Measurements from ENCODE around the gene FBXO21. TPM values are rescaled to one million over a fixed set of nuclear protein-coding genes. Genes with fewer than 3 reads are reported as not detected.

The FBXO21 gene
- total and polyA plus RNA-seq, 4 donors = 9.7 to 111 (median 29.4) TPM

- no peaks in the 10 kb centered on the region for H3K9me3 ChIP-seq (ENCODE audit: control insufficient read depth in 4 of 4, insufficient read depth in 3 of 4, low read length in 3 of 4)
- TF ChIP-seq CTCF (IDR thresholded peaks at IDR 0.05; ENCODE audit: control extremely low read depth, extremely low read depth) = no peak
- DNase-seq = no peak
- H3K9ac ChIP-seq (ENCODE audit: insufficient read depth in 1 of 2, low read length in 2 of 2) = no peak overlapping the region
- H3K4me3 ChIP-seq = no peak overlapping the region
- 87 to 93% methylated on average over 10 of the region's 10 CpGs for WGBS, 2 donors
- no peaks in the 10 kb centered on the region for H3K36me3 ChIP-seq (ENCODE audit: control insufficient read depth in 4 of 4, insufficient read depth in 4 of 4, low read length in 4 of 4)
- no peak for ATAC-seq (ENCODE audit: insufficient read depth, low FRiP score)
- H3K27ac ChIP-seq (ENCODE audit: low read depth in 1 of 2, low read length in 1 of 2) = no peak overlapping the region
- H3K4me1 ChIP-seq (ENCODE audit: control insufficient read depth in 5 of 5, insufficient read depth in 5 of 5, low read length in 5 of 5) = peaks cover 0 to 25% (median 6%) of the 10 kb centered on the region in 5 donors
- no peaks in the 10 kb centered on the region for H3K27me3 ChIP-seq (ENCODE audit: control insufficient read depth in 3 of 3, insufficient read depth in 3 of 3, low read length in 2 of 3)
Measured at GRCh38 chr12:117114784-117115183, 75.5 kb downstream of the FBXO21 start.

GRCh38 chr12:117113231-117113630, 77.0 kb downstream of the FBXO21 start:
- Histone ChIP-seq H3K9me3 (ENCODE audit: control insufficient read depth in 4 of 4, insufficient read depth in 3 of 4, low read length in 3 of 4) (no peaks in the 10 kb centered on the region), H3K36me3 (ENCODE audit: control insufficient read depth in 4 of 4, insufficient read depth in 4 of 4, low read length in 4 of 4) (no peaks in the 10 kb centered on the region), H3K27me3 (ENCODE audit: control insufficient read depth in 3 of 3, insufficient read depth in 3 of 3, low read length in 2 of 3) (no peaks in the 10 kb centered on the region), H3K27ac (ENCODE audit: low read depth in 1 of 2, low read length in 1 of 2) (no peak overlapping the region), H3K4me1 (ENCODE audit: control insufficient read depth in 5 of 5, insufficient read depth in 5 of 5, low read length in 5 of 5) (peaks cover 0 to 15% (median 0%) of the 10 kb centered on the region in 5 donors), H3K4me3 (no peak overlapping the region), H3K9ac (ENCODE audit: insufficient read depth in 1 of 2, low read length in 2 of 2) (no peak overlapping the region)
- no peak for ATAC-seq (ENCODE audit: insufficient read depth, low FRiP score)
- no peak for DNase-seq
- 93 to 97% methylated on average over 9 of the region's 9 CpGs for WGBS, 2 donors
- TF ChIP-seq CTCF (IDR thresholded peaks at IDR 0.05; ENCODE audit: control extremely low read depth, extremely low read depth) = no peak

- peak in 2 of 3 donors; percentile 23 to 49 for DNase-seq
- H3K4me1 ChIP-seq (ENCODE audit: control insufficient read depth in 5 of 5, insufficient read depth in 5 of 5, low read length in 5 of 5) = peaks cover 0 to 15% (median 0%) of the 10 kb centered on the region in 5 donors
- no peaks in the 10 kb centered on the region for H3K27me3 ChIP-seq (ENCODE audit: control insufficient read depth in 3 of 3, insufficient read depth in 3 of 3, low read length in 2 of 3)
- H3K9ac ChIP-seq (ENCODE audit: insufficient read depth in 1 of 2, low read length in 2 of 2) = peak overlapping the region in 1 of 2 donors; percentile 5
- H3K4me3 ChIP-seq = no peak overlapping the region
- 29 to 54% methylated on average over 15 of the region's 15 CpGs for WGBS, 2 donors
- H3K27ac ChIP-seq (ENCODE audit: low read depth in 1 of 2, low read length in 1 of 2) = no peak overlapping the region
- H3K36me3 ChIP-seq (ENCODE audit: control insufficient read depth in 4 of 4, insufficient read depth in 4 of 4, low read length in 4 of 4) = no peaks in the 10 kb centered on the region
- no peaks in the 10 kb centered on the region for H3K9me3 ChIP-seq (ENCODE audit: control insufficient read depth in 4 of 4, insufficient read depth in 3 of 4, low read length in 3 of 4)
- TF ChIP-seq CTCF (IDR thresholded peaks at IDR 0.05; ENCODE audit: control extremely low read depth, extremely low read depth) = no peak
- no peak for ATAC-seq (ENCODE audit: insufficient read depth, low FRiP score)
Measured at GRCh38 chr12:117111821-117112595, 78.3 kb downstream of the FBXO21 start.

Data from lung (tissue), 12 donors.